Pancreas (tissue), 10 donors: ENCODE results near the gene FASTK. TPM values are rescaled to one million over a fixed set of nuclear protein-coding genes. Genes with fewer than 3 reads are reported as not detected.

ENCODE experiments used
- ATAC-seq, 4 donors: fragments of 200-7000 bp; cut with Tn5 transposase; one replicate each; pipeline versions ENCODE4 v1.8.0 to v1.9.1; 2020; ENCODE audit warnings: mild to moderate bottlenecking in 4 of 4, moderate library complexity in 4 of 4
- DNase-seq, 6 donors: peaks; one replicate each; pipeline ENCODE4 v3.0.0-alpha.2; 2020
- FAIRE-seq: peaks from 2 replicates; lab custom pipeline; 2012; peaks lifted over from hg19 to GRCh38; lab: Jason Lieb, UNC
- H3K27ac ChIP-seq, 4 donors: fragments of 200-600 bp; sonication (generic); 1 replicate in 3 of 4; 2 replicates in 1 of 4; pipeline versions ENCODE4 v1.5.0 to v1.8.0; 2020
- H3K27me3 ChIP-seq, 4 donors: fragments of 200-600 bp; one replicate each; pipeline ENCODE4 v1.8.0; 2021
- H3K36me3 ChIP-seq, 3 donors: fragments of 200-600 bp; sonication (generic) in 1 of 3; one replicate each; pipeline versions ENCODE4 v1.5.0 to v1.8.0; 2020 to 2021
- H3K4me1 ChIP-seq, 3 donors: fragments of 200-600 bp; one replicate each; pipeline ENCODE4 v1.8.0; 2021
- H3K4me3 ChIP-seq, 4 donors: fragments of 200-600 bp; sonication (generic) in 2 of 4; one replicate each; pipeline versions ENCODE4 v1.5.0 to v1.8.0; 2020 to 2021
- H3K9me3 ChIP-seq, 4 donors: fragments of 200-600 bp; one replicate each; pipeline ENCODE4 v1.8.0; 2021
- WGBS, 2 donors: extraction: QIAGEN DNeasy Blood & Tissue Kit; methylation state at CpG; one replicate each; pipeline ENCODE4 v1.1.7; 2013; 5-methylcytosine and 5-hydroxymethylcytosine counted together
- intact Hi-C, 3 donors: fragments of 100-400 bp; cut with DNase I; formaldehyde crosslinking; loops; one replicate each; pipeline versions ENCODE4 v1.11.1 to v1.14.2; 2022
- polyA plus RNA-seq, 2 donors: library from polyadenylated mRNA; stranded (reverse); fragments of 200-250 nt; gene quantifications; one replicate each; pipeline ENCODE4 v1.2.3, GENCODE V29; 2013
- total RNA-seq, 6 donors: library from RNA; stranded (reverse); fragmentation: NEBNext Ultra II Directional in 4 of 6; extraction: Animal tissue kit (Norgen Biotek cat#: 25700) in 4 of 6; gene quantifications; one replicate each; pipeline versions ENCODE4 v1.2.1 to v1.2.4, GENCODE V29; 2021 to 2023
- TF ChIP-seq, protein P1 (sequence below), 4 donors: fragments of 200-600 bp; sonication (generic) in 3 of 4; IDR thresholded peaks; one replicate each; pipeline versions ENCODE4 v1.5.0 to v1.8.0; 2021; ENCODE audit warnings: antibody characterized with exemption in 4 of 4
- donor health status: healthy with polysubstance abuse.
- donor health status: DM: no; HTN: no; CAD: no; lungs with moderate emphysema.
- donor health status: DM: no; HTN: no; CAD: no.
- donor health status: control.
- donor health status: control.
- donor health status: Bipolar disorder and iron deficiency.
- donor health status: DM: yes; HTN: yes; CAD: no.
- donor health status: DM: no; HTN: no; CAD: no.
- donor health status: DM: no; HTN: no; CAD: no.
- donor health status: DM: yes; HTN: yes; CAD: no.

FASTK gene
- total and polyA plus RNA-seq, 8 donors, result 23.5 to 265 (median 40.0) TPM

GRCh38 chr7:151087245-151088018 is 6.8 kb upstream of the FASTK start:
- WGBS, 2 donors, result 1% methylated on average over 59 to 70 of the region's 70 CpGs
- Histone ChIP-seq H3K9me3 (no peaks in the 10 kb centered on the region), H3K36me3 (no peaks in the 10 kb centered on the region), H3K4me1 (peaks cover 17 to 36% (median 19%) of the 10 kb centered on the region in 3 donors), H3K4me3 (peak overlapping the region; percentile 74 to 79 (median 76)), H3K27ac (peak overlapping the region; percentile 76 to 85 (median 81)), H3K27me3 (no peaks in the 10 kb centered on the region)
- TF ChIP-seq, protein P1, sequence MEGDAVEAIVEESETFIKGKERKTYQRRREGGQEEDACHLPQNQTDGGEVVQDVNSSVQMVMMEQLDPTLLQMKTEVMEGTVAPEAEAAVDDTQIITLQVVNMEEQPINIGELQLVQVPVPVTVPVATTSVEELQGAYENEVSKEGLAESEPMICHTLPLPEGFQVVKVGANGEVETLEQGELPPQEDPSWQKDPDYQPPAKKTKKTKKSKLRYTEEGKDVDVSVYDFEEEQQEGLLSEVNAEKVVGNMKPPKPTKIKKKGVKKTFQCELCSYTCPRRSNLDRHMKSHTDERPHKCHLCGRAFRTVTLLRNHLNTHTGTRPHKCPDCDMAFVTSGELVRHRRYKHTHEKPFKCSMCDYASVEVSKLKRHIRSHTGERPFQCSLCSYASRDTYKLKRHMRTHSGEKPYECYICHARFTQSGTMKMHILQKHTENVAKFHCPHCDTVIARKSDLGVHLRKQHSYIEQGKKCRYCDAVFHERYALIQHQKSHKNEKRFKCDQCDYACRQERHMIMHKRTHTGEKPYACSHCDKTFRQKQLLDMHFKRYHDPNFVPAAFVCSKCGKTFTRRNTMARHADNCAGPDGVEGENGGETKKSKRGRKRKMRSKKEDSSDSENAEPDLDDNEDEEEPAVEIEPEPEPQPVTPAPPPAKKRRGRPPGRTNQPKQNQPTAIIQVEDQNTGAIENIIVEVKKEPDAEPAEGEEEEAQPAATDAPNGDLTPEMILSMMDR (IDR thresholded peaks at IDR 0.05), result peak in 3 of 4 donors; percentile 14 to 35 (median 25)
- intact Hi-C loops, result no loop called here
- peak; percentile 48 to 61 (median 54) for ATAC-seq
- peak; percentile 65 to 91 (median 82) for DNase-seq
- FAIRE-seq, result no peak

- peaks cover 23 to 42% (median 25%) of the 10 kb centered on the region in 3 donors for H3K4me1 ChIP-seq
- DNase-seq, result peak in 3 of 6 donors; percentile 51 to 73 (median 61)
- intact Hi-C loops, result no loop called here
- peak overlapping the region; percentile 76 to 85 (median 81) for H3K27ac ChIP-seq
- no peaks in the 10 kb centered on the region for H3K9me3 ChIP-seq
- no peak for FAIRE-seq
- H3K36me3 ChIP-seq, result no peaks in the 10 kb centered on the region
- TF ChIP-seq, protein P1 (IDR thresholded peaks at IDR 0.05), result no peak
- H3K27me3 ChIP-seq, result no peaks in the 10 kb centered on the region
- WGBS, 2 donors, result 0% methylated on average over 43 to 54 of the region's 56 CpGs
- H3K4me3 ChIP-seq, result peak overlapping the region; percentile 74 to 79 (median 76)
- ATAC-seq, result no peak
Observed at GRCh38 chr7:151086802-151087244, 6.2 kb upstream of the FASTK start.

DNA sequence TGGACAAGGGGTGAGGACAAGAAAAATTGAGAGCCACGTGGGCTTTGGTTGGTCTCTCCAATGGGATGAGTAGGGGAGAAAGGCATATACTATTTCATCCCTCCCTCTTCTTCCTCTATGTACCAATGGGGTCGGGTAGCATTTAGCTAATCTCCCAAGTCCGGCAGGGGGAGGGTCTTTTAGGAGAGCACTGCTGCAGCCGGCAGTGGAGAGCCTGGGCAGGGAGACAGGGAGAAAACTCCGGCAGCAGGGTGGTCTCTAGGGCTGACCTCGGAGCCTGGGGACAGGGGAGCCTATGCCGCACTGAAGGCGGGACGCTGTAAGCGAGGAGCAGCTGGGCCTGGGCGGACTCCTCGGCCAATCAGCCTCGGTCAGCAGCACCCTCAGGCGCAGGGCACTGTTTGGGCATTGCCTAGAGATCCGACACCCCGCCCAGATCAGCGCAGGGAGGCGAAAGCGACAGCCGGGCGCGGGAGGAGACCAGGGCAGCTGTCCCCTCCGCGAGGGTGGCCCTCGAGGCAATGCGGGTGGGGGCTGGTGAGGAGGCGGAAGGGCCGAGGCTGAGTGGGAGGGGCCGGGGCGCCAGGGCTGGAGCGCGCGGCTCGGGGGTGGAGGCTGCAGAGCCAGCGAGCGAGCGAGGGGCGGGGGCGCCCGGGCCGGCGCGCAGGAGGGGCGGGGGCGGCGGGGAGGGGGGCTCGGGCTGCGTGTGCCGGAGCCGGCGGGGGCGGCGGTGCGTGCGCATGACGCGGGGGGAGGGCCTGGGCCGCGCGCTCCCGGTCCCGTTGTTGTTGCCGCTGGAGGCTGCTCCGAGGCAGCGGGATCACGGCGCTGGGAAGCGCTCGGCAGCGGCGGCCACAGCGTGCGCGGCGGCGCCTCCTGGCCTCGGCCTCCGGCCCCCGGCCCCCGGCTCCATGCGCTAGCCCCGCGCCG is 5.3 kb upstream of the FASTK start, which contains the start of gene AGAP3:
TSS of gene AGAP3 (plus strand) at position 785 of the 930 bp plus-strand sequence. CDS start 267 bp downstream, outside the sequence.
- H3K4me3 ChIP-seq, result peak within 1 kb of the TSS; percentile 74 to 79 (median 76)
- H3K27ac ChIP-seq, result peak within 1 kb of the TSS; percentile 76 to 93 (median 85)
- TF ChIP-seq, protein P1 (IDR thresholded peaks at IDR 0.05), result no peak
- DNase-seq (peak; percentile 91 to 95 (median 93)), ATAC-seq (peak; percentile 53 to 71 (median 65)), FAIRE-seq (no peak)
- intact Hi-C loops, result no loop called here
- WGBS, 2 donors, result 1% methylated on average over 34 to 84 of the region's 84 CpGs
- no peaks in the 10 kb centered on the region for H3K9me3 ChIP-seq
- peaks cover 23 to 45% (median 26%) of the 10 kb centered on the region in 3 donors for H3K4me1 ChIP-seq
- H3K27me3 ChIP-seq, result no peaks in the 10 kb centered on the region
- H3K36me3 ChIP-seq, result no peaks in the 10 kb centered on the region

DNA sequence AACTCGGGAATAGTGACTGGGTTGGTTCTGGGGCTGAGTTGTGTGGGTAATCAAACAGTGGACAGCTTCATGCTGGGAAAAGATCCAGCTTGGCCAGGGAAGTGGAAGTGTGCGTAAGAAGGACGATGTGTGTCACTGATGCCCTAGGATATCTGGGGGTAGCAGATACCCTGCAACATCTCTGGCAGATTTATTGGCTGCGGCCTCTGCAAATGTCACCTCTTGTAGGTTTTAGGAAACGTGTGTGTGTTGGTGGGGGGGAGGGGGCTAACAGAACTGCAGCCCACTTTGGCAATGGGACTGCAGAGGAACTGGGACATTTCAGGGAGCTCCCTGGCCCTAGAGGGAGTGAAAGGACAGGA is 4.7 kb upstream of the FASTK start:
- FAIRE-seq, result no peak
- intact Hi-C loops, result no loop called here
- Histone ChIP-seq H3K4me1 (peaks cover 23 to 43% (median 26%) of the 10 kb centered on the region in 3 donors), H3K36me3 (no peaks in the 10 kb centered on the region), H3K27me3 (no peaks in the 10 kb centered on the region), H3K27ac (peak overlapping the region; percentile 70 to 93 (median 80)), H3K4me3 (peak overlapping the region in 1 of 4 donors; percentile 46), H3K9me3 (no peaks in the 10 kb centered on the region)
- ATAC-seq, result no peak
- 18 to 31% methylated on average over 5 of the region's 5 CpGs for WGBS, 2 donors
- DNase-seq, result peak in 4 of 6 donors; percentile 21 to 61 (median 48)
- TF ChIP-seq, protein P1 (IDR thresholded peaks at IDR 0.05), result no peak
